HCT116 (cell line): Measurements from ENCODE around the gene ZNF202.

Source experiments
- EGR1 ChIP-seq: IDR thresholded peaks from 2 replicates; pipeline ENCODE4 v1.6.1; 2012; ENCODE audit warnings: low read depth
- MAX ChIP-seq: IDR thresholded peaks from 2 replicates; pipeline ENCODE4 v1.6.1; 2012
- POLR2A ChIP-seq: IDR thresholded peaks from 2 replicates; pipeline ENCODE4 v1.7.0; 2011; ENCODE audit warnings: borderline replicate concordance; ENCODE audit not compliant: insufficient read depth, insufficient read length; ENCODE audit errors: extremely low read depth
- POLR2AphosphoS5 ChIP-seq: IDR thresholded peaks from 2 replicates; pipeline ENCODE4 v1.6.1; 2011; ENCODE audit warnings: mild to moderate bottlenecking, low read depth, low read length, moderate library complexity

GRCh38 chr11:123736769-123737168 lies 4.7 kb downstream of the ZNF202 start:
- TF ChIP-seq EGR1, result no peak
- TF ChIP-seq POLR2A, result no peak
- TF ChIP-seq POLR2AphosphoS5, result no peak
- no peak for TF ChIP-seq MAX
